Prostate gland (tissue), 2 donors: ENCODE data around the gene SIGLEC11. TPM values are rescaled to one million over a fixed set of nuclear protein-coding genes. Genes with fewer than 3 reads are reported as not detected.

Experiments used
- DNase-seq: peaks from one replicate; pipeline ENCODE4 v3.0.0-alpha.2; 2019; ENCODE audit warnings: low spot score
- H3K27ac ChIP-seq, 2 donors: fragments of 200-600 bp; sonication (generic); 2 replicates each; pipeline ENCODE4 v1.5.1; 2017 to 2019
- H3K27me3 ChIP-seq: fragments of 200-600 bp; sonication (generic); replicated peaks from 2 replicates; pipeline ENCODE4 v1.5.1; 2019; ENCODE audit not compliant: insufficient read depth
- H3K36me3 ChIP-seq, 2 donors: fragments of 200-600 bp; sonication (generic); 1 replicate in 1 of 2; 2 replicates in 1 of 2; pipeline versions ENCODE4 v1.5.1 to v1.8.1; 2017 to 2019
- H3K4me1 ChIP-seq: fragments of 200-600 bp; sonication (generic); replicated peaks from 2 replicates; pipeline ENCODE4 v1.5.1; 2019
- H3K4me3 ChIP-seq, 2 donors: fragments of 200-600 bp; sonication (generic); 2 replicates each; pipeline ENCODE4 v1.5.1; 2017 to 2019
- H3K9me3 ChIP-seq: fragments of 200-600 bp; sonication (generic); 2 replicates; pipeline ENCODE4 v1.5.1; 2017
- POLR2A ChIP-seq: fragments of 450-650 bp; IDR thresholded peaks from one replicate; pipeline ENCODE4 v1.6.1; 2016; ENCODE audit warnings: antibody characterized with exemption, mild to moderate bottlenecking
- POLR2AphosphoS5 ChIP-seq: sonication (generic); formaldehyde crosslinking; IDR thresholded peaks from one replicate; pipeline ENCODE4 v1.6.1; 2017; ENCODE audit warnings: antibody characterized with exemption
- WGBS: methylation state at CpG from one replicate; pipeline ENCODE4 v1.1.5; 2018; 5-methylcytosine and 5-hydroxymethylcytosine counted together
- intact Hi-C: fragments of 100-400 bp; cut with DNase I; formaldehyde crosslinking; loops from one replicate; pipeline ENCODE4 v1.14.2; 2022
- total RNA-seq, 2 donors: library from RNA; depleted of rRNA; stranded (reverse); fragments of >200 nt; gene quantifications; one replicate each; pipeline ENCODE4 v1.1.0, GENCODE V29; 2016
- TF ChIP-seq, protein P1 (sequence below), 4 experiments: fragments of 200-600 bp in 2 of 4; fragments of 450-650 bp in 2 of 4; sonication (generic) in 2 of 4; IDR thresholded peaks; 1 replicate in 3 of 4; 2 replicates in 1 of 4; pipeline ENCODE4 v1.5.1; 2016 to 2019; ENCODE audit warnings: antibody characterized with exemption in 4 of 4, mild to moderate bottlenecking in 2 of 4, moderate library complexity in 2 of 4

Gene SIGLEC11
- total RNA-seq, 2 donors from 2014 or later, result 0.68 to 1.0 TPM

DNA sequence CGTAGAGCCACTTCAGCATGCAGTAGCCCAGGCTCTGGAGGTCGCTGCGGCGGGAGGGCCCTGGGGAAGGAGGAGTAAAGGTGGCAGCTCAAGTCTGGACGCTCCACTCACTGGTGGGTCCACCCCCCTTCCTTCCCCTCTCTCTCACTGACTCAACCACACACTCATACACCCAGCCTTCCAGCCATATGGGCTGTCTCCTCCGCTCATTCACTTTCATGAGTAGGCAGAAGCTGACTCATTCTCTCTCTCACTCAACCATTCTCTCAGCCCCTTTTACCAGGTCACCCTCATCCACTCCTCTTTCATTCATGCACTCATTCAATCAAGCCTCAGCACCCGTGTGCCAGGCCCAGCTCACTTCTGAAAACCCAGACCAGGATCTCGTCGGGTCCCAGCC lies 27.5 kb upstream of the SIGLEC11 start:
- Histone ChIP-seq H3K36me3 (no peaks in the 10 kb centered on the region), H3K9me3 (no peaks in the 10 kb centered on the region), H3K27ac (no peak overlapping the region), H3K4me3 (no peak overlapping the region), H3K4me1 (no peaks in the 10 kb centered on the region), H3K27me3 (no peaks in the 10 kb centered on the region)
- intact Hi-C loops, result no loop called here
- TF ChIP-seq POLR2AphosphoS5 (no peak), POLR2A (no peak)
- TF ChIP-seq, protein P1, sequence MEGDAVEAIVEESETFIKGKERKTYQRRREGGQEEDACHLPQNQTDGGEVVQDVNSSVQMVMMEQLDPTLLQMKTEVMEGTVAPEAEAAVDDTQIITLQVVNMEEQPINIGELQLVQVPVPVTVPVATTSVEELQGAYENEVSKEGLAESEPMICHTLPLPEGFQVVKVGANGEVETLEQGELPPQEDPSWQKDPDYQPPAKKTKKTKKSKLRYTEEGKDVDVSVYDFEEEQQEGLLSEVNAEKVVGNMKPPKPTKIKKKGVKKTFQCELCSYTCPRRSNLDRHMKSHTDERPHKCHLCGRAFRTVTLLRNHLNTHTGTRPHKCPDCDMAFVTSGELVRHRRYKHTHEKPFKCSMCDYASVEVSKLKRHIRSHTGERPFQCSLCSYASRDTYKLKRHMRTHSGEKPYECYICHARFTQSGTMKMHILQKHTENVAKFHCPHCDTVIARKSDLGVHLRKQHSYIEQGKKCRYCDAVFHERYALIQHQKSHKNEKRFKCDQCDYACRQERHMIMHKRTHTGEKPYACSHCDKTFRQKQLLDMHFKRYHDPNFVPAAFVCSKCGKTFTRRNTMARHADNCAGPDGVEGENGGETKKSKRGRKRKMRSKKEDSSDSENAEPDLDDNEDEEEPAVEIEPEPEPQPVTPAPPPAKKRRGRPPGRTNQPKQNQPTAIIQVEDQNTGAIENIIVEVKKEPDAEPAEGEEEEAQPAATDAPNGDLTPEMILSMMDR (IDR thresholded peaks at IDR 0.05), result no peak
- no peak for DNase-seq
- WGBS, result 90% methylated on average over 9 of the region's 9 CpGs

- Histone ChIP-seq H3K27ac (no peak overlapping the region), H3K9me3 (no peaks in the 10 kb centered on the region), H3K36me3 (no peaks in the 10 kb centered on the region), H3K4me3 (no peak overlapping the region), H3K4me1 (no peaks in the 10 kb centered on the region), H3K27me3 (no peaks in the 10 kb centered on the region)
- DNase-seq, result no peak
- TF ChIP-seq, protein P1 (IDR thresholded peaks at IDR 0.05), result no peak
- TF ChIP-seq POLR2AphosphoS5 (no peak), POLR2A (no peak)
- intact Hi-C loops, result no loop called here
- WGBS, result 93% methylated on average over 5 of the region's 5 CpGs
Measured at GRCh38 chr19:49988007-49988406, 27.0 kb upstream of the SIGLEC11 start.

DNA sequence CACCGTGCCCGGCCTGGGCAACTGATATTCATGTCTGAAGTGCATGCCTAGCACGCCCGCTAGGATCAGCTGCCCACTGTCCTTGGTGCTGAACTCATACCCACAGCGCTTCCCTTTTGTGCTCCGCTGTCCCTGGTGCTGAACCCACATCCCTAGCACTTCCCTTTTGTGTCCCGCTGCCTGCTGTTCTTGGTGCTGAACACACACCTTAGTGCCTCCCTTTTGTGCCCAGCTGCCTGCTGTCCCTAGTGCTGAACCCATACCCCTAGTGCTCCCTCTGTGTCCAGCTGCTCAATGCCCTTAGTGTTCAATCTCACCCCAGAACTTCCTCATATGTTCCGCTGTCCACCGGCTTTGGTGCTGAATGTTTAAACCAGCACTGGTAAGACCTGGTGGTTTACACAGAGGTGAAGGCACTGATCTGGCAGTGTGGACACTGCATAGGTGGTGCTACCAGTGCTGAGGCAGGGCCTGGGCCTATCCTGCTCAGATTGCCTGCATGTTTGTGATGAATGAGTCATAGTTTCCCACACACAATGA lies 26.3 kb upstream of the SIGLEC11 start:
- Histone ChIP-seq H3K4me1 (no peaks in the 10 kb centered on the region), H3K9me3 (no peaks in the 10 kb centered on the region), H3K36me3 (no peaks in the 10 kb centered on the region), H3K27me3 (no peaks in the 10 kb centered on the region), H3K27ac (no peak overlapping the region), H3K4me3 (no peak overlapping the region)
- DNase-seq, result peak; percentile 79
- 11% methylated on average over 9 of the region's 9 CpGs for WGBS
- no peak for TF ChIP-seq POLR2A
- peak; percentile 82 for TF ChIP-seq POLR2AphosphoS5
- TF ChIP-seq, protein P1 (IDR thresholded peaks at IDR 0.05), result peak in 2 of 4 experiments; percentile 36 to 49
- intact Hi-C loops, result no loop called here

GRCh38 chr19:49986354-49986753 lies 25.4 kb upstream of the SIGLEC11 start:
- Histone ChIP-seq H3K36me3 (no peaks in the 10 kb centered on the region), H3K4me3 (no peak overlapping the region), H3K27me3 (no peaks in the 10 kb centered on the region), H3K4me1 (no peaks in the 10 kb centered on the region), H3K27ac (no peak overlapping the region), H3K9me3 (no peaks in the 10 kb centered on the region)
- no peak for DNase-seq
- whole genome bisulfite sequencing, result 91% methylated on average over 10 of the region's 10 CpGs
- intact Hi-C loops, result no loop called here
- TF ChIP-seq, protein P1 (IDR thresholded peaks at IDR 0.05), result no peak
- TF ChIP-seq POLR2A (no peak), POLR2AphosphoS5 (no peak)

DNA sequence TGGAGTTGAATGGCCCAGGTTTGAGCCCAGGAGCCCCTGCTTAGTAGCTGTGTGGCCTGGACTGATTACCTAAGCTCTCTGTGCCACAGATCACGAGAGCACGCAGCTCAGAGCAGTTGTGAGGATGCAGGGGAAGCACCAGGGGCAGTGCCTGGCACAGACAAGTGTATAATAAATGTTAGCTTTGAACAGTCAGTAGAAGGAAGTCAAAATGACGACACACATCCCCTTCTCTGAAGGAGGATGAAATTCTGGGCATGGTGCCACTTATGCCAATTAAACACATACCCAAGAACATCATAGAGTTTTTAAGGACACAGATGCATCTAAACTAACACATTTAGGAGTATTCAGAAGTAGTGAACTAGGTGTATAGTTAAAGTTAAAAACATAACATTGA lies 24.9 kb upstream of the SIGLEC11 start:
- no peak for TF ChIP-seq POLR2A
- TF ChIP-seq POLR2AphosphoS5, result no peak
- TF ChIP-seq, protein P1 (IDR thresholded peaks at IDR 0.05), result no peak

More for the DNA sequence above, 24.9 kb upstream of the SIGLEC11 start:
- Histone ChIP-seq H3K36me3 (no peaks in the 10 kb centered on the region), H3K4me3 (no peak overlapping the region), H3K27me3 (no peaks in the 10 kb centered on the region), H3K9me3 (no peaks in the 10 kb centered on the region), H3K4me1 (no peaks in the 10 kb centered on the region), H3K27ac (no peak overlapping the region)
- WGBS, result 67% methylated on average over 3 of the region's 3 CpGs
- intact Hi-C loops, result no loop called here
- DNase-seq, result no peak
